Neural cell (in vitro differentiated cells): ENCODE data around the gene FIGNL1. TPM values are rescaled to one million over a fixed set of nuclear protein-coding genes. Genes with fewer than 3 reads are reported as not detected.

Experiments
- H2AFZ ChIP-seq: fragments of 200-600, 300-800 bp; sonication (generic), shearing (Covaris generic); 2 replicates; pipeline ENCODE4 v1.6.0; 2014; ENCODE audit warnings: low read depth, mild to moderate bottlenecking, antibody characterized with exemption, low read length, moderate library complexity
- H3F3A ChIP-seq: fragments of 200-600 bp; shearing (Covaris generic); 2 replicates; pipeline ENCODE4 v1.6.1; 2016; ENCODE audit warnings: mild to moderate bottlenecking, moderate library complexity, mixed read lengths, antibody characterized with exemption, low read length; ENCODE audit not compliant: insufficient read depth, poor library complexity, severe bottlenecking
- H3K27ac ChIP-seq: fragments of 200-600, 300-800 bp; sonication (generic), shearing (Covaris generic); 2 replicates; pipeline ENCODE4 v1.5.1; 2014; ENCODE audit warnings: mild to moderate bottlenecking, low read length, moderate library complexity
- H3K27me3 ChIP-seq: fragments of 300-800, 200-600 bp; sonication (generic), shearing (Covaris generic); 2 replicates; pipeline ENCODE4 v1.6.0; 2014; ENCODE audit warnings: mild to moderate bottlenecking, low read depth, low read length, moderate library complexity; ENCODE audit not compliant: insufficient read depth
- H3K36me3 ChIP-seq: fragments of 300-800, 200-600 bp; sonication (generic), shearing (Covaris generic); 2 replicates; pipeline ENCODE4 v1.5.1; 2014; ENCODE audit warnings: mild to moderate bottlenecking, antibody characterized with exemption, low read length, moderate library complexity; ENCODE audit not compliant: insufficient read depth
- H3K4me2 ChIP-seq: fragments of 300-800, 200-600 bp; sonication (generic), shearing (Covaris generic); 2 replicates; pipeline ENCODE4 v1.6.0; 2014; ENCODE audit warnings: mild to moderate bottlenecking, low read length
- H3K4me3 ChIP-seq: fragments of 300-800, 200-600 bp; sonication (generic), shearing (Covaris generic); 2 replicates; pipeline ENCODE4 v1.5.1; 2014; ENCODE audit warnings: mild to moderate bottlenecking, low read length, moderate library complexity
- H3K79me2 ChIP-seq: fragments of 200-600 bp; shearing (Covaris generic); replicated peaks from 2 replicates; pipeline ENCODE4 v1.6.0; 2014; ENCODE audit warnings: mild to moderate bottlenecking, low read length, moderate library complexity; ENCODE audit not compliant: insufficient read depth
- H3K9ac ChIP-seq: fragments of 300-800, 200-600 bp; sonication (generic), shearing (Covaris generic); 2 replicates; pipeline ENCODE4 v1.6.1; 2016; ENCODE audit warnings: mild to moderate bottlenecking, low read length, mixed read lengths
- H3K9me2 ChIP-seq: fragments of 200-600 bp; shearing (Covaris generic); 2 replicates; pipeline ENCODE4 v1.6.1; 2016; ENCODE audit warnings: mild to moderate bottlenecking, low read length, mixed read lengths; ENCODE audit not compliant: insufficient read depth
- H3K9me3 ChIP-seq: fragments of 200-600, 300-800 bp; sonication (generic), shearing (Covaris generic); 2 replicates; pipeline ENCODE4 v1.6.1; 2016; ENCODE audit warnings: mild to moderate bottlenecking, mixed run types, low read length, moderate library complexity, mixed read lengths
- H4K20me1 ChIP-seq: fragments of 200-600 bp; shearing (Covaris generic); 2 replicates; pipeline ENCODE4 v1.6.1; 2016; ENCODE audit warnings: mild to moderate bottlenecking, mixed run types; ENCODE audit not compliant: insufficient read depth
- EP300 ChIP-seq: fragments of 450-650 bp; conservative IDR thresholded peaks from 2 replicates; pipeline ENCODE4 v1.6.1; 2014; ENCODE audit warnings: antibody characterized with exemption, mild to moderate bottlenecking, moderate library complexity; ENCODE audit not compliant: poor library complexity, severe bottlenecking
- EZH2 ChIP-seq: fragments of 200-600, 300-800 bp; shearing (Covaris generic), sonication (generic); IDR thresholded peaks from 2 replicates; pipeline ENCODE4 v1.6.1; 2014; ENCODE audit warnings: antibody characterized with exemption, low read length, borderline replicate concordance, mild to moderate bottlenecking; ENCODE audit not compliant: insufficient read depth, poor library complexity, severe bottlenecking
- MXI1 ChIP-seq: fragments of 450-650 bp; conservative IDR thresholded peaks from 2 replicates; pipeline ENCODE4 v1.6.1; 2014; ENCODE audit warnings: antibody characterized with exemption, mild to moderate bottlenecking; ENCODE audit not compliant: poor library complexity, severe bottlenecking
- POLR2AphosphoS5 ChIP-seq: IDR thresholded peaks from 2 replicates; pipeline ENCODE4 v1.6.1; 2012
- RAD21 ChIP-seq: fragments of 450-650 bp; conservative IDR thresholded peaks from 2 replicates; pipeline ENCODE4 v1.6.1; 2014; ENCODE audit warnings: antibody characterized with exemption, mild to moderate bottlenecking, moderate library complexity
- SMC3 ChIP-seq: fragments of 450-650 bp; conservative IDR thresholded peaks from 2 replicates; pipeline ENCODE4 v1.6.1; 2014; ENCODE audit warnings: antibody characterized with exemption, mild to moderate bottlenecking, moderate library complexity; ENCODE audit not compliant: poor library complexity
- TAF1 ChIP-seq: IDR thresholded peaks from 2 replicates; pipeline ENCODE4 v1.6.1; 2012; ENCODE audit warnings: low read depth
- polyA plus RNA-seq: library from polyadenylated mRNA; depleted of rRNA; stranded (reverse); fragments of >200 nt; gene quantifications from 2 replicates; pipeline ENCODE4 v1.2.3, GENCODE V29; 2014
- TF ChIP-seq, protein P1 (sequence below): IDR thresholded peaks from 2 replicates; pipeline ENCODE4 v1.6.1; 2012; ENCODE audit warnings: borderline replicate concordance
- TF ChIP-seq, protein P2 (sequence below): fragments of 450-650 bp; IDR thresholded peaks from 2 replicates; pipeline ENCODE4 v1.5.1; 2014; ENCODE audit warnings: antibody characterized with exemption, mild to moderate bottlenecking, moderate library complexity; ENCODE audit not compliant: poor library complexity, severe bottlenecking

The FIGNL1 gene
- polyA plus RNA-seq, 1 donor from 2014 or later, result 32.8 TPM

DNA sequence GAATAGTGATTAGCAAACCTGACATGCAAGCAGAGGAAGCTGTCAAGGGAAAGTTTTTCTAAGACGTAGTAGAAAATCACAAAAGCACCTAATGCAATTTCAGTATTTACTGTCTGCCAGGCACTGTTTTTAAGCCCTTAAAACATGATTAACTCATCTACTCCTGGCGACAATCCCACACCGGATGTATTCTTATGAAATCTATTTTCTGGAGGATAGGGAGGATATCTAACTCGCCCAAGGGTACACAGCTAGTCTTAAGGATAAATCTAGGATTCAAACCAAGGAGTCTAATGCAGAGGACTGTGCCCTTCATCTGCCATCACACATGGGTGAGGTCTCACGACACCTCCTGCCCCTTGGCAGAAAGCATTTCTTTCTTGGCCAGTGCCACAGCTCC is 47.8 kb upstream of the FIGNL1 start:
- H3K36me3 ChIP-seq, result no peaks in the 10 kb centered on the region
- H3K4me2 ChIP-seq, result no peak overlapping the region
- H4K20me1 ChIP-seq, result no peaks in the 10 kb centered on the region
- no peak overlapping the region for H2AFZ ChIP-seq
- no peaks in the 10 kb centered on the region for H3K79me2 ChIP-seq
- H3F3A ChIP-seq, result no peaks in the 10 kb centered on the region
- H3K9ac ChIP-seq, result no peak overlapping the region
- H3K27me3 ChIP-seq, result no peaks in the 10 kb centered on the region
- H3K9me3 ChIP-seq, result no peaks in the 10 kb centered on the region
- H3K4me3 ChIP-seq, result no peak overlapping the region
- no peak for TF ChIP-seq TAF1
- TF ChIP-seq SMC3, result no peak
- TF ChIP-seq EZH2, result no peak
- TF ChIP-seq POLR2AphosphoS5, result no peak
- no peak for TF ChIP-seq EP300
- TF ChIP-seq, protein P1, sequence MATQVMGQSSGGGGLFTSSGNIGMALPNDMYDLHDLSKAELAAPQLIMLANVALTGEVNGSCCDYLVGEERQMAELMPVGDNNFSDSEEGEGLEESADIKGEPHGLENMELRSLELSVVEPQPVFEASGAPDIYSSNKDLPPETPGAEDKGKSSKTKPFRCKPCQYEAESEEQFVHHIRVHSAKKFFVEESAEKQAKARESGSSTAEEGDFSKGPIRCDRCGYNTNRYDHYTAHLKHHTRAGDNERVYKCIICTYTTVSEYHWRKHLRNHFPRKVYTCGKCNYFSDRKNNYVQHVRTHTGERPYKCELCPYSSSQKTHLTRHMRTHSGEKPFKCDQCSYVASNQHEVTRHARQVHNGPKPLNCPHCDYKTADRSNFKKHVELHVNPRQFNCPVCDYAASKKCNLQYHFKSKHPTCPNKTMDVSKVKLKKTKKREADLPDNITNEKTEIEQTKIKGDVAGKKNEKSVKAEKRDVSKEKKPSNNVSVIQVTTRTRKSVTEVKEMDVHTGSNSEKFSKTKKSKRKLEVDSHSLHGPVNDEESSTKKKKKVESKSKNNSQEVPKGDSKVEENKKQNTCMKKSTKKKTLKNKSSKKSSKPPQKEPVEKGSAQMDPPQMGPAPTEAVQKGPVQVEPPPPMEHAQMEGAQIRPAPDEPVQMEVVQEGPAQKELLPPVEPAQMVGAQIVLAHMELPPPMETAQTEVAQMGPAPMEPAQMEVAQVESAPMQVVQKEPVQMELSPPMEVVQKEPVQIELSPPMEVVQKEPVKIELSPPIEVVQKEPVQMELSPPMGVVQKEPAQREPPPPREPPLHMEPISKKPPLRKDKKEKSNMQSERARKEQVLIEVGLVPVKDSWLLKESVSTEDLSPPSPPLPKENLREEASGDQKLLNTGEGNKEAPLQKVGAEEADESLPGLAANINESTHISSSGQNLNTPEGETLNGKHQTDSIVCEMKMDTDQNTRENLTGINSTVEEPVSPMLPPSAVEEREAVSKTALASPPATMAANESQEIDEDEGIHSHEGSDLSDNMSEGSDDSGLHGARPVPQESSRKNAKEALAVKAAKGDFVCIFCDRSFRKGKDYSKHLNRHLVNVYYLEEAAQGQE, result no peak
- no peak for TF ChIP-seq MXI1
- TF ChIP-seq RAD21, result no peak
- TF ChIP-seq, protein P2, sequence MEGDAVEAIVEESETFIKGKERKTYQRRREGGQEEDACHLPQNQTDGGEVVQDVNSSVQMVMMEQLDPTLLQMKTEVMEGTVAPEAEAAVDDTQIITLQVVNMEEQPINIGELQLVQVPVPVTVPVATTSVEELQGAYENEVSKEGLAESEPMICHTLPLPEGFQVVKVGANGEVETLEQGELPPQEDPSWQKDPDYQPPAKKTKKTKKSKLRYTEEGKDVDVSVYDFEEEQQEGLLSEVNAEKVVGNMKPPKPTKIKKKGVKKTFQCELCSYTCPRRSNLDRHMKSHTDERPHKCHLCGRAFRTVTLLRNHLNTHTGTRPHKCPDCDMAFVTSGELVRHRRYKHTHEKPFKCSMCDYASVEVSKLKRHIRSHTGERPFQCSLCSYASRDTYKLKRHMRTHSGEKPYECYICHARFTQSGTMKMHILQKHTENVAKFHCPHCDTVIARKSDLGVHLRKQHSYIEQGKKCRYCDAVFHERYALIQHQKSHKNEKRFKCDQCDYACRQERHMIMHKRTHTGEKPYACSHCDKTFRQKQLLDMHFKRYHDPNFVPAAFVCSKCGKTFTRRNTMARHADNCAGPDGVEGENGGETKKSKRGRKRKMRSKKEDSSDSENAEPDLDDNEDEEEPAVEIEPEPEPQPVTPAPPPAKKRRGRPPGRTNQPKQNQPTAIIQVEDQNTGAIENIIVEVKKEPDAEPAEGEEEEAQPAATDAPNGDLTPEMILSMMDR, result no peak
- H3K9me2 ChIP-seq, result no peaks in the 10 kb centered on the region
- no peak overlapping the region for H3K27ac ChIP-seq

DNA sequence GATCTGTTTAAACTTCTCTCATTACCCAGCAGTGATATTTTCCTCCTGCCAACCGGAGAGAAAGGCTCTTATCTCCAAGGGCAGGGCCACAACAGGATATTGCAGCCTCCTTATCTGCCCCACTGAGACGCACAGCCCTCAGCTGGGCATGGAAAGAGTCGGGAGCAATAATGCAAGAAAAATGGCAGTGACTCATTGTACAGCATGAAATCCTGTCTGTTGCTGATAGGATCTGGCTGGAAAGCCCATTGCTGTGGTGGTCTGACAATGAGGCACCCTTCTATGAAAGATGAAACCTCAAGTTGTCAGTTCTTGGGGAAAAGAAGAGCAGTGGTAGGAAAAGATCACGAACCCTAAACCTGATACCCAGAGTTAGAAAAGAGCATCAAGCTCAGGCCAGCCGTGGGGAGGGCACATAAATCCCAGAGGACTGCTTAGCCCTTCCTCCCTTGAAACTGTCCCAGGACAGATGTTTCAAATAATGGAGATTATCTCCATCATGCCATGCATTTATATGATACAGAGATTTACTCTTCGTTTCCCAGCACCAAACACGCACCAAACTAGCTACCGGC is 47.0 kb upstream of the FIGNL1 start:
- Histone ChIP-seq H3K4me2 (no peak overlapping the region), H3K79me2 (no peaks in the 10 kb centered on the region), H3K9ac (no peak overlapping the region), H3K36me3 (no peaks in the 10 kb centered on the region), H3K4me3 (no peak overlapping the region), H4K20me1 (no peaks in the 10 kb centered on the region), H3F3A (no peaks in the 10 kb centered on the region), H3K9me3 (no peaks in the 10 kb centered on the region), H2AFZ (no peak overlapping the region), H3K9me2 (no peaks in the 10 kb centered on the region), H3K27ac (no peak overlapping the region), H3K27me3 (no peaks in the 10 kb centered on the region)
- TF ChIP-seq MXI1, result no peak
- TF ChIP-seq TAF1, result no peak
- TF ChIP-seq EP300, result no peak
- TF ChIP-seq SMC3, result no peak
- TF ChIP-seq POLR2AphosphoS5, result no peak
- no peak for TF ChIP-seq RAD21
- TF ChIP-seq, protein P1, result no peak
- TF ChIP-seq EZH2, result no peak
- TF ChIP-seq, protein P2, result no peak
